ENCODE measurements around the gene GSTK1. TPM values are rescaled to one million over a fixed set of nuclear protein-coding genes. Genes with fewer than 3 reads are reported as not detected.
"Not testable (repeated sequence)": the region's sequence is repeated elsewhere in the genome, so short reads cannot be mapped to it uniquely, and the experiment has no call there.

Gene GSTK1
- total and polyA plus RNA-seq, 9 of the 15 experiments (the other 6 are each of a cell fraction or from before 2014, with no cell fraction given) = 155 to 441 (median 233) TPM

- peak; percentile 71 for TF ChIP-seq ZFP36 (IDR thresholded peaks at IDR 0.05; ENCODE audit: low read depth, low read length, partially characterized antibody)
- no peak for TF ChIP-seq FOXJ2 (tag; IDR thresholded peaks at IDR 0.05)
- TF ChIP-seq MYNN (IDR thresholded peaks at IDR 0.05) = no peak
- TF ChIP-seq MYNN (CRISPR knock-in tag; IDR thresholded peaks at IDR 0.05) = no peak
- TF ChIP-seq BCOR (IDR thresholded peaks at IDR 0.05) = peak; percentile 89
- 0 out of 2 replicates have a peak, but pooled peaks have one; percentile 30 for TF ChIP-seq HDAC2 (IDR thresholded peaks at IDR 0.05)
- TF ChIP-seq RCOR1 (IDR thresholded peaks at IDR 0.05; ENCODE audit: borderline replicate concordance in 1 of 2, low read depth in 2 of 2, low read length in 2 of 2) = 0 out of 4 replicates have a peak, but pooled peaks of 1 of the 2 experiments have one; percentile 7
- 0 out of 2 replicates have a peak, but pooled peaks have one; percentile 24 for TF ChIP-seq CEBPG (CRISPR knock-in tag; IDR thresholded peaks at IDR 0.05)
- TF ChIP-seq CEBPG (tag; conservative IDR thresholded peaks at IDR 0.05 in 1 of 2, IDR thresholded peaks at IDR 0.05 in 1 of 2) = no peak
- TF ChIP-seq RBM25 (IDR thresholded peaks at IDR 0.05; ENCODE audit: low read depth, low read length, severe bottlenecking) = peak; percentile 83
- no peak for TF ChIP-seq ZNF324 (CRISPR knock-in tag; IDR thresholded peaks at IDR 0.05)
- no peak for TF ChIP-seq KDM5B (IDR thresholded peaks at IDR 0.05; ENCODE audit: insufficient replicate concordance, low read depth, low read length)
- no peak for TF ChIP-seq KAT2B (IDR thresholded peaks at IDR 0.05; ENCODE audit: low read depth, low read length)
Observed at GRCh38 chr7:143261901-143262300, 1.3 kb upstream of the GSTK1 start (continued).

- intact Hi-C loops (cut with micrococcal nuclease); in situ Hi-C loops (cut with MboI); H4K20me1 ChIP-seq (replicated peaks; ENCODE audit: control insufficient read depth, insufficient read depth, low read length); FAIRE-seq; H3K27ac ChIP-seq (ENCODE audit: extremely low read depth, low read depth, low read length); ATAC-seq; DNase-seq (ENCODE audit: extremely low read depth in 1 of 4, low spot score in 3 of 4); H3K9me3 ChIP-seq (replicated peaks; ENCODE audit: control insufficient read depth, insufficient read depth, low read depth, low read length); H3K27me3 ChIP-seq (ENCODE audit: control insufficient read depth in 2 of 2, insufficient read depth in 2 of 2, low read length in 2 of 2); CTCF ChIA-PET (ENCODE audit: low intra/inter-chr PET ratio); H3K9me1 ChIP-seq (ENCODE audit: control insufficient read depth, insufficient read depth, low read length); BruUV-seq (replicated peaks): not testable (repeated sequence)
- Histone ChIP-seq H3K4me1 (replicated peaks in 1 of 2; ENCODE audit: control insufficient read depth in 2 of 2, insufficient read depth in 2 of 2, low read length in 2 of 2) (peaks cover 27 to 29% of the 10 kb centered on the region in 2 experiments), H3K79me2 (ENCODE audit: control insufficient read depth, insufficient read depth, low read length) (peaks cover 29% of the 10 kb centered on the region), H3K4me2 (ENCODE audit: insufficient read depth, low read length) (peak overlapping the region; percentile 86), H3K36me3 (ENCODE audit: control insufficient read depth, insufficient read depth, low read length) (peaks cover 48% of the 10 kb centered on the region), H3K9ac (ENCODE audit: insufficient read depth in 1 of 2, low read depth in 2 of 2, low read length in 2 of 2) (peak overlapping the region; percentile 72 to 96), H2AFZ (ENCODE audit: low read depth, low read length) (peak overlapping the region; percentile 96), H3K4me3 (peak overlapping the region; percentile 59)
- WGBS (ENCODE audit: insufficient coverage, low coverage, missing lambda C conversion rate) = 57% methylated on average over 15 of the region's 15 CpGs
- TF ChIP-seq ZNF395 (CRISPR knock-in tag; IDR thresholded peaks at IDR 0.05) = 0 out of 2 replicates have a peak, but pooled peaks have one; percentile 35
- POLR2A ChIA-PET = interaction anchor here (1.1 to 2.1 kb wide), 6 partner anchors 8 to 26 kb away, joined by 3 to 9 read pairs (median 7); no protein-coding TSS in a partner anchor
Observed at GRCh38 chr7:143264196-143264568, 941 bp downstream of the GSTK1 start.

Data from K562 (cell line).